Measurements from ENCODE around the gene DGKG. TPM values are rescaled to one million over a fixed set of nuclear protein-coding genes. Genes with fewer than 3 reads are reported as not detected.

DGKG gene
- total and polyA plus RNA-seq, 10 of the 15 experiments (the other 5 are each of a cell fraction or from before 2014, with no cell fraction given) = 0.39 to 6.2 (median 4.7) TPM

DNA sequence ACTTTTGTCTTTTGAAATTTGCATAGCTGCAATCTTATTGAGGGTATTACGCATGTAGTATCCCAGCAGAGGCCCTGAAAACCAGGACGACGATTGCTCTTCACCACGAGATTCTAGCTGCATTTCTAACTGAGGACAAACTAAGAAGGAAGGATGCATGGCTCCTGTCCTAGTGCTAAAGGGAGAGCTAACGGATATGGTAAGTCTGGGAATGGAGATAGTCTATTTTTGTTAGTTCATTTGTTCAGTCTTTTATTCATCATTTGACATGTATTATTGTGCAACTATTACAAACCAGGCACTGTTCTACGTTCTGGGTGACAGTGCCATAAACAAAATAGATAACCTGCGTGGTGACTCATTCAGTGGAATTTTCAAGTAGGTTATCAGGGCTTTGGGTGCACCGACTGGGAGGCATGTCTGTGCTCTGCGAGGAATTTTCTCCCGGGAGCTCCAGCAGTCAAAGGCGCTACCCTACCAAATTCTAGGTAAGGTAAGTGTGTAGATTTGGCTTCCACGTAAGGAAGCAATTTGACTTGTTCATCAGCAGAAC lies 201.3 kb downstream of the DGKG start:
- ChIA-PET SMC1A (ENCODE audit: uncharacterized antibody, unreplicated experiment) (interaction anchor here (1.0 kb wide), 1 partner anchor 39 kb away, joined by 3 read pairs; no protein-coding TSS in a partner anchor), POLR2A (interaction anchor here (1.1 to 1.5 kb wide), 2 partner anchors 64 to 79 kb away, joined by 3 to 4 read pairs; no protein-coding TSS in a partner anchor), CTCF (interaction anchor here (0.7 to 1.0 kb wide), 2 partner anchors 13 to 101 kb away, joined by 3 read pairs; no protein-coding TSS in a partner anchor), RAD21 (ENCODE audit: unreplicated experiment) (interaction anchor here (0.9 kb wide), 1 partner anchor 84 kb away, joined by 3 read pairs; no protein-coding TSS in a partner anchor)
- ATAC-seq (no peak), FAIRE-seq (no peak), DNase-seq (ENCODE audit: low read depth, low spot score) (no peak)
- Histone ChIP-seq H3K4me3 (no peak overlapping the region), H3K79me2 (ENCODE audit: control insufficient read depth, insufficient read depth, low read length) (no peaks in the 10 kb centered on the region), H3K36me3 (ENCODE audit: control insufficient read depth in 2 of 2, insufficient read depth in 2 of 2, low read length in 1 of 2) (no peaks in the 10 kb centered on the region), H3K4me1 (ENCODE audit: control insufficient read depth, insufficient read depth, low read length) (no peaks in the 10 kb centered on the region), H3K9ac (ENCODE audit: control insufficient read depth, insufficient read depth, low read length) (no peak overlapping the region), H3K9me3 (replicated peaks; ENCODE audit: control insufficient read depth, insufficient read depth, low read length) (no peaks in the 10 kb centered on the region), H3K27me3 (replicated peaks in 1 of 2; ENCODE audit: control insufficient read depth in 2 of 2, insufficient read depth in 2 of 2, low read length in 1 of 2) (no peaks in the 10 kb centered on the region), H4K20me1 (ENCODE audit: control insufficient read depth, insufficient read depth) (no peaks in the 10 kb centered on the region), H2AFZ (ENCODE audit: control insufficient read depth, low read depth, low read length) (no peak overlapping the region), H3K27ac (ENCODE audit: control insufficient read depth, insufficient read depth) (no peak overlapping the region), H3K4me2 (ENCODE audit: control insufficient read depth, insufficient read depth) (no peak overlapping the region)
- no TSS peak for BruUV-seq (replicated peaks)
- intact Hi-C loops (cut with micrococcal nuclease; ENCODE audit: unreplicated experiment) = no loop called here
- in situ Hi-C loops (cut with MboI) = no loop called here
- WGBS (ENCODE audit: insufficient coverage, insufficient replicate concordance, low lambda C conversion rate, missing lambda C conversion rate) = 64% methylated on average over 12 of the region's 12 CpGs
- TF ChIP-seq YY1 (IDR thresholded peaks at IDR 0.05; ENCODE audit: low read depth, low read length) = no peak
- no peak for TF ChIP-seq STAT3 (IDR thresholded peaks at IDR 0.05; ENCODE audit: low read depth, low read length)
- no peak for TF ChIP-seq SREBF2 (IDR thresholded peaks at IDR 0.05; ENCODE audit: low read length)
- no peak for TF ChIP-seq RUNX3 (IDR thresholded peaks at IDR 0.05; ENCODE audit: low read length)
- TF ChIP-seq EZH2 (IDR thresholded peaks at IDR 0.05; ENCODE audit: borderline replicate concordance, control insufficient read depth, low read depth, low read length) = no peak
- TF ChIP-seq USF1 (IDR thresholded peaks at IDR 0.05; ENCODE audit: borderline replicate concordance, extremely low read length, insufficient read depth, low read depth, low read length) = no peak
- no peak for TF ChIP-seq SREBF1 (IDR thresholded peaks at IDR 0.05; ENCODE audit: low read length)
- TF ChIP-seq SUZ12 (IDR thresholded peaks at IDR 0.05; ENCODE audit: unreplicated experiment) = no peak
- no peak for TF ChIP-seq SUPT20H (IDR thresholded peaks at IDR 0.05; ENCODE audit: borderline replicate concordance, control insufficient read depth, low read depth, low read length)
- no peak for TF ChIP-seq MEF2A (IDR thresholded peaks at IDR 0.05; ENCODE audit: insufficient read depth, low read depth, low read length)
- TF ChIP-seq, protein P1, sequence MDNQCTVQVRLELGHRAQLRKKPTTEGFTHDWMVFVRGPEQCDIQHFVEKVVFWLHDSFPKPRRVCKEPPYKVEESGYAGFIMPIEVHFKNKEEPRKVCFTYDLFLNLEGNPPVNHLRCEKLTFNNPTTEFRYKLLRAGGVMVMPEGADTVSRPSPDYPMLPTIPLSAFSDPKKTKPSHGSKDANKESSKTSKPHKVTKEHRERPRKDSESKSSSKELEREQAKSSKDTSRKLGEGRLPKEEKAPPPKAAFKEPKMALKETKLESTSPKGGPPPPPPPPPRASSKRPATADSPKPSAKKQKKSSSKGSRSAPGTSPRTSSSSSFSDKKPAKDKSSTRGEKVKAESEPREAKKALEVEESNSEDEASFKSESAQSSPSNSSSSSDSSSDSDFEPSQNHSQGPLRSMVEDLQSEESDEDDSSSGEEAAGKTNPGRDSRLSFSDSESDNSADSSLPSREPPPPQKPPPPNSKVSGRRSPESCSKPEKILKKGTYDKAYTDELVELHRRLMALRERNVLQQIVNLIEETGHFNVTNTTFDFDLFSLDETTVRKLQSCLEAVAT (IDR thresholded peaks at IDR 0.05) = no peak
- no peak for TF ChIP-seq ETV6 (conservative IDR thresholded peaks at IDR 0.05 in 1 of 2, IDR thresholded peaks at IDR 0.05 in 1 of 2; ENCODE audit: borderline replicate concordance in 1 of 2, low read depth in 1 of 2)
- no peak for TF ChIP-seq E2F8 (IDR thresholded peaks at IDR 0.05; ENCODE audit: low read depth, partially characterized antibody)
- TF ChIP-seq, protein P2, sequence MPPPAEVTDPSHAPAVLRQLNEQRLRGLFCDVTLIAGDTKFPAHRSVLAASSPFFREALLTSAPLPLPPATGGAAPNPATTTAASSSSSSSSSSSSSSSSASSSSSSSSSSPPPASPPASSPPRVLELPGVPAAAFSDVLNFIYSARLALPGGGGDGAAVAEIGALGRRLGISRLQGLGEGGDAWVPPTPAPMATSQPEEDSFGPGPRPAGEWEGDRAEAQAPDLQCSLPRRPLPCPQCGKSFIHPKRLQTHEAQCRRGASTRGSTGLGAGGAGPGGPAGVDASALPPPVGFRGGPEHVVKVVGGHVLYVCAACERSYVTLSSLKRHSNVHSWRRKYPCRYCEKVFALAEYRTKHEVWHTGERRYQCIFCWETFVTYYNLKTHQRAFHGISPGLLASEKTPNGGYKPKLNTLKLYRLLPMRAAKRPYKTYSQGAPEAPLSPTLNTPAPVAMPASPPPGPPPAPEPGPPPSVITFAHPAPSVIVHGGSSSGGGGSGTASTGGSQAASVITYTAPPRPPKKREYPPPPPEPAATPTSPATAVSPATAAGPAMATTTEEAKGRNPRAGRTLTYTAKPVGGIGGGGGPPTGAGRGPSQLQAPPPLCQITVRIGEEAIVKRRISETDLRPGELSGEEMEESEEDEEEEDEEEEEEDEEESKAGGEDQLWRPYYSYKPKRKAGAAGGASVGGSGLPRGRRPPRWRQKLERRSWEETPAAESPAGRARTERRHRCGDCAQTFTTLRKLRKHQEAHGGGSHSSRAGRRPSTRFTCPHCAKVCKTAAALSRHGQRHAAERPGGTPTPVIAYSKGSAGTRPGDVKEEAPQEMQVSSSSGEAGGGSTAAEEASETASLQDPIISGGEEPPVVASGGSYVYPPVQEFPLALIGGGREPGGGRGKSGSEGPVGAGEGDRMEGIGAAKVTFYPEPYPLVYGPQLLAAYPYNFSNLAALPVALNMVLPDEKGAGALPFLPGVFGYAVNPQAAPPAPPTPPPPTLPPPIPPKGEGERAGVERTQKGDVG (CRISPR knock-in tag; IDR thresholded peaks at IDR 0.05) = no peak
